Fibroblast of the conjunctiva (primary cell): ENCODE measurements around the gene DCUN1D3.
"Not testable (repeated sequence)": the region's sequence is repeated elsewhere in the genome, so short reads cannot be mapped to it uniquely, and the experiment has no call there.

ENCODE experiments used
- DNase-seq: peaks from one replicate; pipeline ENCODE4 v3.0.0-alpha.2; 2010; ENCODE audit warnings: low read depth

The DCUN1D3 gene, protein sequence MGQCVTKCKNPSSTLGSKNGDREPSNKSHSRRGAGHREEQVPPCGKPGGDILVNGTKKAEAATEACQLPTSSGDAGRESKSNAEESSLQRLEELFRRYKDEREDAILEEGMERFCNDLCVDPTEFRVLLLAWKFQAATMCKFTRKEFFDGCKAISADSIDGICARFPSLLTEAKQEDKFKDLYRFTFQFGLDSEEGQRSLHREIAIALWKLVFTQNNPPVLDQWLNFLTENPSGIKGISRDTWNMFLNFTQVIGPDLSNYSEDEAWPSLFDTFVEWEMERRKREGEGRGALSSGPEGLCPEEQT

DNA sequence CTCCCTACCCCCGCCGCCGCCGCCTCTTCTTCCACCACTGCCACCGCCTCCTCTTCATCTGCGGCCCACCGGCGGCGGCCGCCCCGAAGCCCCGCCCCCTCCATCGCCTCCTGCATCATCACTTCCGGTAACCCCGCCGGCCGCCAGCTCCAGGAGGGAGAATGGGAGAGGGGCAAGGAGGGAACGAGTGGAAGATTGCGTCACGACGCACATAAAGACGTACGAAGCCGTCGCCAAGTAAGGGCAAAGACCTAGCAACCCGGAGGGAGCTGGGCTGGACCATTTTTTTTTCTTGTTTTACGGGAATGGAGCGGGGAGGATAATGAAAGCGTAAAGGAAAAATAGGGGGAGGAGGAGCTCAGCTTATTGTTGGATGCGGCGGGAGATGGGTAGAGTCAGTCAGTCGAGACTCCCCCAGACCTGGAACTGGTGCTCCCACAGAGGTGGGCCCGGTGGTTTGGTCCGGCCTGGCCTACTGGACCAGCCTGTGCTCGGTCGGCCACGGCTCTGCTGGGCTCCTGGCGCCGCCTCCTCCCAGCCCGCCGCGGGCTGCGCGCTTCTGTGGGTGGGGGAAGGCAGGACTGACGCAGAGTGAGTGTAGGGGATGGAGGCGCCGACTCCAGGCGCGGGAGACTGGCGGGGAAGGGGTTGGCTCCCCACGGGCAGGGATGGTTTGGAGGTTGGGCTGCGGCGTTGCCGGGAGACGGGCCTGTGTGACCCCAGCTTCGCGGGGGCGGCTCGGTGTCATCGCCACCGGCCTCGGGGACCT, at the start of gene DCUN1D3, which contains the start of gene LYRM1:
TSS of gene DCUN1D3 (minus strand) at position 60 of the 769 bp plus-strand sequence. CDS start 37,820 bp downstream, outside the sequence.
TSS of gene LYRM1 (plus strand) at position 473 of the 769 bp plus-strand sequence. CDS start 14,785 bp downstream, outside the sequence.
- peak; percentile 99 for DNase-seq

DNA sequence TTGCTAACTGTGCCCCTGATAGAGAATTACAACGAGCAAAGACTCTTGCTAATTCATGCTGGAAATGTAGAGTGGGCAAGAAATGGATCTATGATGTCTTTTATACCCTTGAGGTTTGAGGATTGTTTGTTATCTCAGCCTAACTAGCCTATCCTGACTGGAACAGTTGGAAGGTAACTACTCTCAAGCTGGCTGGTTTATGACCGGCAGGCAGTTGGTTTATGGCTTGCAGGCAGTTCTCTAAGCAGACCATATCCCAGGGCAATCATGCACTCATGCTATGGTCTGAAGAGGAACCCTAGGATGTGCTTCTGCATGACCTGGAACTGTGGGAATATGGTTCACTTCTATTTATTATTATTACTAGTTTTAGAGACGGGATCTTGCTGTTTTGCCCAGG, 49.5 kb upstream of the DCUN1D3 start:
- no peak for DNase-seq

DNA sequence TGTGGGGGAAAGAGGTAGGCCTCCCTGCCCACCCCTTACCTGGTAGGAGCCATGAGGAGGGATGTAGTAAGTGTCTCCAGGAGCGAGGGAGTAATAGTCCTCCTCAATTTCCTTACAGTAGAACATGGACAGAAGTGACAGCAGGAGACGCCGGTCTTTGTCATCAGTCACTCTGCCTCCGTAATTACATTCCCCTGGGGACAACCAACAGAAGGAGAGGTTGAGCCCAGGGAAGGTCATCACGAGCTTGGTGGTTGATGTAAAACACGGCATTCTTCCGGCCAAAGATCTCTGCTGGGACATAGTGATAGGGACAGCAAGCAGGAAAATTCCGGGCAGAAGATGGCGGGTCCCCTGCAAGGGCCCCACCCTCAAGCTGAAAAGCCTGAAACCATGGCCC, 48.3 kb upstream of the DCUN1D3 start:
- DNase-seq = no peak

DNA sequence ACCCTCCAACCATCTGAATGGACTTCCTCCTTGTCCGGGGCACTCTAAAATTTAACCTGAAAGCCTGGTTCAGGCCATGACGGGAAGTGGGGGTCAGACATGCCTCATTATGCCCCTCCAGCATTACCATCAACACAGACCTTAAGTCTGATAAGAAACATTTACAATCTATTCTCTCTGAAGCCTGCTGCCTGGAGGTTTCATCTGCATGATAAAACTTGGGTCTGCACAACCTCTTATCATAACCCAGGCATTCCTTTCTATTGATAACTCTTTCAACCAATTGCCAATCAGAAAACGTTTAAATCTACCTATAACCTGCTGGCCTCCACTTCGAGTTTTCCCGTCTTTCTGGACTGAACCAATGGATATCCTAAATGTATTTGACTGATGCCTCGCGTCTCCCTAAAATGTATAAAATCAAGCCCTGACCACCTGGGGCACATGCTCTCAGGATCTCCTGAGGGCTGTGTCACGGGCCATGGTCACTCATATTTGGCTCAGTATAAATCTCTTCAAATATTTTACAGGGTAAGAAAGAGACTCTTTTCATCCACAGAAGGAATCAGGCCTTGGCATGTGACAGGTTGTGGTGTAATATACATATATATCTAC, 46.0 kb upstream of the DCUN1D3 start:
- no peak for DNase-seq

DNA sequence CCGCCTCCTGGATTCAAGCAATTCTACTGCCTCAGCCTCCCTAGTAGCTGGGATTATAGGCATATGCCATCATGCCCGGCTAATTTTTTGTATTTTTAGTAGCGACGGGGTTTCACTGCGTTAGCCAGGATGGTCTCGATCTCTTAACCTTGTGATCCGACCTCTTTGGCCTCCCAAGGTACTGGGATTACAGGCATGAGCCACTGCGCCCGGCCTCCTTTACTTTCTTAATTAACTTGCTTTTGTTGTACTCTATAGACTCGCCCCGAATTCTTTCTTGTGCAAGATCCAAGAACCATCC, 45.4 kb upstream of the DCUN1D3 start:
- DNase-seq = not testable (repeated sequence)

DNA sequence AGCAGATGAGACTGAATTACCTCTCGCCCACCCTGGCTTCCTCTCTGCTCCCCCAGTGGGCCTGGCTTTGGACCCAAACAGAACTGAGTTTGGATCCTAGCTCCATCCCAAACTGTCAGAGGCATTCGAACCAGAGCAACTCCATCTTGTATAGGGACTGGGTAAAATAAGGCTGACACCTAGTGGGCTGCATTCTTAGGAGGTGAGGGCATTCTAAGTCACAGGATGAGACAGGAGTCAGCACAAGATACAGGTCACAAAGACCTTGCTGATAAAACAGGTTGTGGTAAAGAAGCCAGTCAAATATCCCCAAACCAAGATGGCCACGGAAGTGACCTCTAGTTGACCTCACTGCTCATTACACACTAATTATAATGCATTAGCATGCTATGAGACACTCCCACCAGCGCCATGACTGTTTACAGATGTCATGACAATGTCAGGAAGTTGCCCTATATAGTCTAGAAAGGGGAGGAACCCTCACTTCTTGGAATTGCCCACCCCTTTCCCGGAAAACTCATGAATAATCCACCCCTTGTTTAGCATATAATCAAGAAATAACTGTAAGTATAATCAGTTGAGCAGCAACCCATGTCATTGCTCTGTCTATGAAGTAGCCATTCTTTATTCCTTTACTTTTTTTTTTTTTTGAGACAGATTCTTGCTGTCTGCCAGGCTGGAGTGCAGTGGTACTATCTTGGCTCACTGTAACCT, 44.9 kb upstream of the DCUN1D3 start:
- DNase-seq = no peak

DNA sequence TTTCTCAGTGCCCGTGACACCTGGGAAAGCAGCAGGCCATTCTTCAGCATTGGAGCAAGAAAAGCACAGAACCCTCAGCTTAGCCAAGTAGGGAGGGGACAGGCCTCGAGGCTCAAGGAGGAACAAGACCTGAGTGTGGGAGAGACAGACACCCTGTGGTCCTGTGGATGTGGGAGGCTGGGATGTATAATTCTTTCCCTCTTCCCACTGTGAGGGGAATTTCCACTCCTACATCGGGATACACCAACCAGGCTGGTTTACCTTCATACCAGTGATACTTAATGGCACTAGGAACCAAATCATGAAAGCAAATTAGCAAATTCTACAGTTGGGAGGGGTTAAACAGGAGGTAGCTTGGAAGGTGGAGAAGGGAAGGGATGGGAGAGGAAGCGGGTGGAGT, 42.1 kb upstream of the DCUN1D3 start:
- no peak for DNase-seq

DNA sequence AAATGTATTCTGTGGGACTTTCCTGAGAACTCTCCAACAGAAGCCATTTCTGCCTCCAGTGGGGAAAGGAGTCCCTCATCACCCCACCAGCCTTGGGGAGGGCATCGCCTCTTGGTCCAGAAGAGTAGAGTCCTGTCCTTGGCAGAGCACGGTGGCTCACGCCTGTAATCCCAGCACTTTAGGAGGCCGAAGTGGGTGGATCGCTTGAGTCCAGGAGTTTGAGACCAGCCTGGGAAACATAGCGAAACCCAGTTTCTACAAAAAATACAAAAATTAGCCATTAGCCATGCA, 41.4 kb upstream of the DCUN1D3 start:
- DNase-seq = no peak

DNA sequence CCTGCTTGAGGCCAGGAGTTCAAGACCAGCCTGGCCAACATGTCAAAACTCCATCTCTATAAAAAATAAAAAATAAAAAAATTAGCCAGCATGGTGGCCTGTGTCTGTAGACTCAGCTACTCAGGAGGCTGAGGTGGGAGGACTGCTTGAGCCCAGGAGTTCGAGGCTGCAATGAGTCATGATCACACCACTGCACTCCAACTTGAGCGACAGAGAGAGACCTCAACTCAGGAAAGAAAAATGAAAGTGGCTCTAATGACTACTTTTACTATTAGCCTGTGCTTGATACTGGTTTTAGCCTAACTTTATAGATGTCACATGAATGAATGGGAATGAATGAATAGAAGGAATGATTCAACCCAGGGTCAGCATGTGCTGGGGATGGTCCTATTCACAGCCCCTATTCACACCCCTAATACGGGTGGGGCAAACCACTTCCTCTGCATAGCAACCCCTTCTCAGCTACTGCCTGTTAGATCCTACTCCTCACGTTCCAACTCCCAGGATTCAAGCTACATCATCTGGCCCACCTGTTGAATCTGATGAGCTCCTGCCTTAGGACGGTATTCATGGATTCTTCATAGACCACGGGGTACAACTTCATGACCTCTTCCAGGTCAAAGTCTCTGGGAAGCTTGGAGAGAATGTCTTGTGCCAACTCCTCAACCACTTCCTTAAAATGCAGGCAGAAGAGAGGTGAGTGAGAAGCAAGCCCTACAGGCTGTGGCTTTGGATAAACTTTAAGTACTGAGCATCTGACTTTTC, 40.9 kb upstream of the DCUN1D3 start:
- DNase-seq = no peak

DNA sequence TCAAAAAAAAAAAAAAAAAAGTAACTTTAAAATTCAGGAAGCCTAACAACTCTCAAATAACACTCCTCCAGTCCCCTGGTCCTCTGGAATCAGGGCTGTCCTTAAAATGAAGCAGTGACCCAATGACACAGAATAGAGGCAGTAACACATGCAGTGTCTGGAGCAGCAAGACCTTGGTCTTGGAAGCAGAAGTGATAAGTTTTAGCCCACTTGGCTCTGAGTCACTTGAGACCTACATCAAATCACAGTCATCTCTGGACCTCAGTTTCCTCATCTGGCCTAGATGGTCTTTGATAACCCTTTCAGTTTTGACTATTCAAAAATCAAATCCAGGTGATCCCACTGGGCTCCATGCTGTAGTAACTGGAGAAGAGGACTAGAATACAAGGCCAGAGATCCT, 39.5 kb upstream of the DCUN1D3 start:
- DNase-seq = no peak

DNA sequence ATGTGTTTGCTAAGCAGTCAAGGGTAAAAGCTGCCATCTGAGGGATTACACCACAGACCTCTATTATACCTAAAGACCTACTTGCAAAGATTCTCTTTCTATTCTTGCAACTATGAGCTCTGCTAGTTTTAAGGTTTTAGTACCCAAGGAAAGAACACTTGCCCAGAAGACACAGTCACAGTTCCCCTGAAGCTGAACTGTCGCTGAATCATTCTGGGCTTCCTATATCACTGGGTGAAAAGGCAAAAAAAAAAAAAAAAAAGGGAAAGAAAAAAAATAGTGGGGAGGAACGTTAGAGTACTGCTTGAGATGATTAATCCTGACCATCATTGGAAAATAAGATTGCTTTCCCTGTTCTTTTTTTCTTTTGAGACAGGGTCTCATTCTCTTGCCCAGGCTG, 38.3 kb upstream of the DCUN1D3 start:
- peak; percentile 17 for DNase-seq

DNA sequence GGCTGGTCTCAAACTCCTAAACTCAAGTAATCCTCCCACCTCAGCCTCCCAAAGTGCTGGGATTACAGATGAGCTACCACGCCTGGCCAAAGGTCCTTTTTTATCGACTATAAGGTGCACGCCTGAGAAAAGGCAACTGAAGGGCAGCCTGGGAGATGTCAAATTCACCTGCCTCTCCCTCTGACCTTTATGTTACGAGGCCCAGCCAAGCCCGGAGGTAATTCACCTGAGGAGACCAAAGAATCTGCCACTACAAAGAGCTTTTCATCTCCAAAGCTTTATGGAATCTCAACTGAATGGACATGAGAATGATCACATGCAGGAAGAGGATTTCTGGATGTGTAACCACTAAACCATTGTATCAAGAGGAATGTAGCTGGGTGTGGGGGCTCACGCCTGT, 37.6 kb upstream of the DCUN1D3 start:
- no peak for DNase-seq

DNA sequence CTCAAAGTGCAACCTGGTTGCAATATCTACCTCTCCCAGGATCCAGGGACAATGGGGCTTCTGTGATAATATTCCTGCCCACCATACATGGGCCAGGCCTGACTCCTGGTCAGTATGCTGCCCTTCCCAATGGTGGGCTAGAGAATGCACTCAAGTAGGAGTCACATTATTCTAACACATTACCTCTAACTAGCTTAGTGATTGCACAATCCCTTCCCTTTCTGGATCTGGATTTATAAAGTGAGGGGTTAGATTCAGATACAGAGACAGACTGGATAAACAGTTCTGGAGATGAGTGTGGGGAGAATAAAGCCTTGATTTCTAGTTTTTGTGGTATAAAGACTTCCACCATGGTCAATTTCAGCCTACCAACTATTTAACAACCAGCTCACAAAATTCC, 33.4 kb upstream of the DCUN1D3 start:
- no peak for DNase-seq

DNA sequence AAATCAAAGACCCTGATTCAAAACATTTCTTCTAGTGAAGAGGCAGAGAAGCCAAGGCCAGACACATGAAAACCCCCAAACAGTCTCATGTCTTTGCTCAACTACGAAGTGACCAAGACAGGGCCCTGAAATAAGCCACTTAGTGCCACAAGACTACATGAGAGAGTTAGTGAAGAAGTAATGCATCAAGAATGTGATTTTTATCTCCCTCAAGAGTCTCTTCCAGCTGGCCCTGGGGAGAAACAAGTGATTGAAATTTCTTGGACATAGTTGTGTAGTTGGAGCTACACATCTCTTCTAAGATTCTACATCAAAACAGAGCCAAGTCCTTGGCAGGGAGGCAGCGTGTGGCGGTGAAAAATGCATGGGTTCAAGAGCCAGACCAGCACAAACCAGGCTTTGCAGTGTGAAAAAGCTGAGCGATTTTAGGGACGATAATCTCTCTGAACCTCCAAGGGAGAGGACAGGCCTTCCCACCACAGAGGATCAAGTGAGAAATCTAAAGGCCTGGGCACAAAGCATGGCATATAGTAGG, 31.0 kb upstream of the DCUN1D3 start:
- no peak for DNase-seq

DNA sequence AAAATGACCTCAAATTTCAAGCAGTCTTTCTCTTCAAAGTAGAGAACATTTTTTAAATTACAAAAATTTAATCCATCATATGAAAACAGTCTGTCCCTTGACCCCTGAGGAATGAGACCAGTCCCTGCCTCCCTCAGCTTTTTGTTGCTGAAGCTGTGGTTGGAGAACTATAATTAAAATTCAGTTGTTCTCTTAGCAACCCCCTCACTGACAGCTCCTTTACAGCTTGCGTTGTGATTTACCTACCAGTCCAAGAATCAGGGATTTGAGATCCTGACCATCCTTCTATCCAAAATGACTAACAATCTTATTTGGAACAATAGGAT, 30.2 kb upstream of the DCUN1D3 start:
- no peak for DNase-seq

DNA sequence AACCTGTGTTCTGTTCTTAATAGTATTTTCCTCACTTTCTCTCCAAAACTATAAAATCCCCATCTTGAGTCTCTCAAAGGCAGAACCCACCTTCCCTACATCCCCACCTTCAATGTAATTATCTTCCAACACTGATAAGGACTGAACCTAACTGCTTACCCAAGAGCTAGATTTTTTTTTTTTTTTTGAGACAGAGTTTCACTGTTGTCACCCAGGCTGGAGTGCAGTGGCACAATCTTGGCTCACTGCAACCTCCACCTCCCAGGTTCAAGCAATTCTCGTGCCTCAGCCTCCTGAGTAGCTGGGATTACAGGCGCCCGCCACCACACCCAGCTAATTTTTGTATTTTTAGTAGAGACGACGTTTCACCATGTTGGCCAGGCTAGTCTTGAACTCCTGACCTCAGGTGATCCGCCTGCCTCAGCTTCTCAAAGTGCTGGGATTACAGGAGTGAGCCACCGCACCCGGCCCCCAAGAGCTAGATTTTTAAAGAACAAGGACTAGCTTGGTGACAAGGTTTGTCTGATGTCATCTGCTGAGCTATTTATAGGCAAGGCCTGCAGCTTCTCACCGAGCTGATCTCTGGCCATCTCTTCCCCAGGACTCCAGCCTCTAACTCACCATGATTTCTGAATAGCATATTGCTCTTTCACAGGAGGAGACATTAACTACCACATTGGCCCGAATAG, 29.7 kb upstream of the DCUN1D3 start:
- DNase-seq = not testable (repeated sequence)

DNA sequence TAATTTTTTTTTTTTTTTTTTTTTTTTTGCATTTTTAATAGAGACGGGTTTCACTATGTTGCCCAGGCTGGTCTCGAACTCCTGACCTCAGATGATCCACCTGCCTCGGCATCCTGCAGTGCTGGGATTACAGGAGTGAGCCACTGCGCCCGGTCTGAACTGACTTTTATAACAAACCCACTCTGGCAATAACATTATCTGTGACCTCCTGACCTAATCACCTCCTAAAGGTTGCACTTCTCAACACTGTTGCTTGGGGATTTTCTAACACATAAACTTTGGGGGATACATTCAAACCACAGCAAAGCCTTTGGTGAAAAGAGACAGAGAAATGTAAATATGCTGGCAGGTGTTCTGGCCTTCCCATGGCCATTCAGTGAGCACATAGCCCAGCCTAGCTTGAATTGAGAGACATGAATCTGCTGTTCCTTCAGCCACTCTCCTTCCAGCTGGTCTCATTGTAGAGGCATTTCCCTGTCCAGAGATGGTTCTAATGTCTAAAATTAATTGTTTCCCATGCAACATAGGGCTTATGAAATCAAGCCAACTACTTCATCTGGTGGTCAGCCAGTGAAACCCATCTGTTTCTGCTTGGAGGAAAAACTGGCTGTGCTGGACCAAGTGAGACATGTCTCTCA, 28.7 kb upstream of the DCUN1D3 start:
- DNase-seq = no peak

DNA sequence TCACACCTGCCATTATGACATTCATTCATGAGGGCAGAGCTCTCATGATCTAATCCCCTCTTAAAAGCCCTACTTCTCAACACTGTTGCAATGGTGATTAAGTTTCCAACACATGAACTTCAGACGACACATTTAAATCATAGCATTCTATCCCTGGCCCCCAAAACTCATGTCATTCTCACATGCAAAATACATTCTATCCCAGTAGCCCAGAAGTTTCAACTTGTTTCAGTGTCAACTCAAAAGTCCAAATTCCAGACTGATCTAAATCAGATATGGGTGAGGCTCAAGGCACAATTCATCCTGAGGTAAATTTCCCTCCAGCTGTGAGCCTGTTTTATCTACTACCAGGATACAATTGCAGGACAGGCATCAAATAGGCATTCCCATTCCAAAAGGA, 25.6 kb upstream of the DCUN1D3 start:
- DNase-seq = no peak

DNA sequence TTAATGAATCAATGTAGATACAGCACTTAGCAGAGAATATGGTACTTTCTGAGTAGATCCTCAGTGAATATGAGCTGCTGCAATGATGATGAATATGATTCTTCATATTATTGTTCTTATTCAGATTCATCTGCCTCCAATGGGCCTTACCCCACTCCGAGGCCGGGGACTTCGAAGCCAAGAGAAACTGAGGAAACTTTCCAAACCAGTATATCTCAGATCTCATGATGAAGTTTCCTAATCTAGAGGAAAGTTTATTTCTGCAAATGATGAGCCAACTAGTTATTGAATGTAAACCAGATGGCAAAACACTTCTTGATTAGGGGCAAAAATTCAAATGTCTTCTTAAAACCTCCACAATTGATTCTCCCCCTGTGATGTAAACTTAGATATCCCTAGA, 23.7 kb upstream of the DCUN1D3 start:
- no peak for DNase-seq

DNA sequence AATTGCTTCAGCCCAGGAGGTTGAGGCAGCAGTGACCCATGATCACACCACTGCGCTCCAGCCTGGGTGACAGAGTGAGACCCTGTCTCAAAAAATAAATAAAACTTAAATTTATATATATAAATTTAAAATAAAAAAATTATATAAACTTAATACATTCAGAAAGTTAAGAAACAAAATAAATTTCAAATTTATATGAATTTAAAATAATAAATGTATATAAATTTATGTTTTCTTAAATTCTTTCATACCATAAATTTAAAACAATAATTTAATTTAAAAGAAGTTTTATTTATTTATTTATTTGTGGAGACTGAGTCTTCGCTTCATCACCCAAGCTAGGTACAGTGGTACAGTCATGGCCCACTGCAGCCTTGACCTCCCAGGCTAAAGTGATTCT, 20.6 kb upstream of the DCUN1D3 start:
- no peak for DNase-seq

DNA sequence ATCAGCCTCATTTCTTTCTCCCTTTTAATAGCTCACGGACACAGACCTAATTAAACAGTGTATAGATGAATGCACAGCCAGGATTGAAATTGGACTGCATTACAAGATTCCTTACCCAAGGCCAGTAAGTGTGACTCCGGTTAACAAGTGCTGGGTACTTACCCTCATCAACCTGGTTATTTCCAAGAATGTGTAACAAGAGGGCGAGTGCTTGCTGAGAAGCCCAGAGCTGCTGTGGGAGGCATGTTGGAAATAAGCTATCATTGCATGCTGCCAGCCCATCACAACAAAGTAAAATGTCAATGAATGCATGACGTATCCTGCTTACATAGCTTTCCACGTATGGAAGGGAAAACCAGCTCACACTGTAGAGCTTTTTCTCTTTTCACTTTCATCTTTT, 19.9 kb upstream of the DCUN1D3 start:
- DNase-seq = no peak
